GM18867 (cell line): Measurements from ENCODE around the gene CASTOR1.

Experiments
- ATAC-seq: cut with Tn5 transposase; IDR thresholded peaks from one replicate; pipeline ENCODE4 v1.9.1; 2021; ENCODE audit warnings: mild to moderate bottlenecking, moderate library complexity; ENCODE audit not compliant: unreplicated experiment

CASTOR1 gene

GRCh38 chr22:30247561-30247960 is 41.7 kb downstream of the CASTOR1 start:
- ATAC-seq, result no peak

- ATAC-seq, result no peak
These were observed 42.4 kb downstream of the CASTOR1 start for GRCh38 chr22:30246814-30247376.

- ATAC-seq, result no peak
These were observed 43.1 kb downstream of the CASTOR1 start, which contains the start of gene LIF for GRCh38 chr22:30245985-30246813. LIF (minus strand) TSS chr22:30246759; CDS start chr22:30246695, 64 bp downstream.

- no peak for ATAC-seq
These were observed 43.9 kb downstream of the CASTOR1 start for GRCh38 chr22:30245181-30245984.

- no peak for ATAC-seq
These were observed 44.7 kb downstream of the CASTOR1 start for GRCh38 chr22:30244641-30245040.

GRCh38 chr22:30244066-30244465 is 45.2 kb downstream of the CASTOR1 start:
- ATAC-seq, result no peak

- ATAC-seq, result no peak
These were observed 45.6 kb downstream of the CASTOR1 start for GRCh38 chr22:30243661-30244060.

GRCh38 chr22:30241576-30242371 is 47.5 kb downstream of the CASTOR1 start:
- ATAC-seq, result no peak

GRCh38 chr22:30240541-30241417 is 48.5 kb downstream of the CASTOR1 start:
- no peak for ATAC-seq

GRCh38 chr22:30239488-30240405 is 49.6 kb downstream of the CASTOR1 start:
- no peak for ATAC-seq

- no peak for ATAC-seq
These were observed 50.4 kb downstream of the CASTOR1 start for GRCh38 chr22:30238661-30239487.

GRCh38 chr22:30238136-30238535 is 51.2 kb downstream of the CASTOR1 start:
- ATAC-seq, result no peak

- no peak for ATAC-seq
These were observed 52.4 kb downstream of the CASTOR1 start for GRCh38 chr22:30236875-30237274.

GRCh38 chr22:30235687-30236170 is 53.6 kb downstream of the CASTOR1 start:
- no peak for ATAC-seq
